Endodermal cell (in vitro differentiated cells): ENCODE measurements around the gene FEM1C. TPM values are rescaled to one million over a fixed set of nuclear protein-coding genes. Genes with fewer than 3 reads are reported as not detected.

Source experiments
- DNase-seq: peaks from one replicate; pipeline ENCODE4 v3.0.0-alpha.2; 2017
- H3K27ac ChIP-seq: 2 replicates; pipeline ENCODE4 v1.5.1; 2013; ENCODE audit warnings: mild to moderate bottlenecking, low read depth, low read length, moderate library complexity
- H3K27me3 ChIP-seq: 2 replicates; pipeline ENCODE4 v1.6.1; 2013; ENCODE audit warnings: mild to moderate bottlenecking, low read length, moderate library complexity; ENCODE audit not compliant: insufficient read depth, control insufficient read depth, poor library complexity, severe bottlenecking
- H3K36me3 ChIP-seq: 2 replicates; pipeline ENCODE4 v1.7.0; 2013; ENCODE audit warnings: mild to moderate bottlenecking, low read length, moderate library complexity; ENCODE audit not compliant: control insufficient read depth, insufficient read depth
- H3K4me1 ChIP-seq: one replicate; pipeline ENCODE4 v1.7.0; 2013; ENCODE audit warnings: low read length; ENCODE audit not compliant: control insufficient read depth, insufficient read depth
- H3K4me3 ChIP-seq: 2 replicates; pipeline ENCODE4 v1.5.1; 2013; ENCODE audit warnings: mild to moderate bottlenecking, low read length, moderate library complexity
- H3K9ac ChIP-seq: 2 replicates; pipeline ENCODE4 v1.6.1; 2013; ENCODE audit warnings: mild to moderate bottlenecking, low read length, moderate library complexity; ENCODE audit not compliant: poor library complexity, severe bottlenecking; ENCODE audit errors: extremely low read depth
- H3K9me3 ChIP-seq: 2 replicates; pipeline ENCODE4 v1.6.1; 2013; ENCODE audit warnings: mild to moderate bottlenecking, low read length, moderate library complexity; ENCODE audit not compliant: control insufficient read depth
- H3K27ac Mint-ChIP-seq: 2 replicates; pipeline ENCODE4 v1.8.0; 2020; ENCODE audit warnings: mixed read lengths
- H3K27me3 Mint-ChIP-seq: 2 replicates; pipeline ENCODE4 v1.8.0; 2021; ENCODE audit warnings: mild to moderate bottlenecking, mixed read lengths; ENCODE audit not compliant: insufficient read depth
- H3K36me3 Mint-ChIP-seq: 2 replicates; pipeline ENCODE4 v1.8.0; 2020; ENCODE audit warnings: low read depth, mixed read lengths
- H3K4me1 Mint-ChIP-seq: 2 replicates; pipeline ENCODE4 v1.8.0; 2020; ENCODE audit warnings: mixed read lengths
- H3K4me3 Mint-ChIP-seq: 2 replicates; pipeline ENCODE4 v1.8.0; 2020; ENCODE audit warnings: mild to moderate bottlenecking, moderate library complexity, mixed read lengths
- H3K9me3 Mint-ChIP-seq: 2 replicates; pipeline ENCODE4 v1.8.0; 2020; ENCODE audit warnings: mild to moderate bottlenecking, mixed read lengths
- WGBS, 2 experiments: methylation state at CpG; one replicate each; pipeline versions ENCODE4 v1.1.5 to v1.1.7; 2013; ENCODE audit warnings: missing lambda C conversion rate in 2 of 2, mixed read lengths in 1 of 2; ENCODE audit not compliant: insufficient coverage in 1 of 2, insufficient read length in 1 of 2; 5-methylcytosine and 5-hydroxymethylcytosine counted together
- total RNA-seq, 2 donors: library from RNA; stranded (reverse); fragmentation: NEBNext Ultra II Directional in 1 of 2; extraction: Animal tissue kit (Norgen Biotek cat#: 25700) in 1 of 2; gene quantifications; 2 replicates in 1 of 2; 3 replicates in 1 of 2; pipeline ENCODE4 v1.2.1, GENCODE V29; 2021
- TF ChIP-seq, protein P1 (sequence below): fragments of 200-600 bp; sonication (generic); conservative IDR thresholded peaks from 2 replicates; pipeline ENCODE4 v1.5.0; 2021; ENCODE audit warnings: antibody characterized with exemption, mild to moderate bottlenecking

The FEM1C gene
- total RNA-seq, 2 donors from 2014 or later: 12.3 to 14.4 TPM

DNA sequence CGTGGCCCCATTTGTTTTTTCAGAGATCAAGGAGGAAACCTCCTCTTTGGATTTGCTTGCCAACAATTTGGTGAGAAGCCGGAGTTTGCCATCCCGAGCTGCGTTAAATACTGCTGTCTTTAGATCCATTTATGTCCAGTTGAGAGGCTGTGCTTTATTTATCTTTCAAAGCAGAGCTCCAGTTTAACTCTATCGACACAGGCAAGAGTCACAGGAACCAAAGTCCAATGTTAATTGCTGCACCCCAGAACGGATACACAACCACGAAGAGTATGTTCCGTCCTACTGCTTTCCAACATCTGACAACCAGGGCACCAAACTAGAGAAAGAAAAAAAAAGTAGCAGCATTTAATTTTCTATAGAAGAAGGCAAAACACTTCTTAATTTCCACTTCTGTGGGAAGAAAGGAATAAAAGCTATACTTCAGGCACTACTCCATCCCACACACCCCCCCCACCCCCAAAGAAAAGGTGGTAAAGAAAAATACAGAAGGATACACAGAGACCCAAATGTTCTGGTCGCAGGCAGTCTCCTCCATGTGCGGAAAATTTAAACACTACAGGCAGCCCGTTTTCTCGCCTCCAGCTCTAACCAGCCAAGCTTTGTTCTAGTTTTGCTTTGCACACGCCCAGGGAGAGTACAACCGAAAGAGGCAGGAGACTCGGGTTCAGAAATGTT, 1.1 kb downstream of the FEM1C start:
- 17% methylated on average over 11 to 15 of the region's 15 CpGs for WGBS, 2 experiments
- no peaks in the 10 kb centered on the region for H3K27me3 Mint-ChIP-seq
- H3K27me3 ChIP-seq: no peaks in the 10 kb centered on the region
- peaks cover 46% of the 10 kb centered on the region for H3K4me1 Mint-ChIP-seq
- H3K4me3 ChIP-seq: peak overlapping the region; percentile 92
- peak overlapping the region; percentile 95 for H3K27ac ChIP-seq
- peaks cover 11% of the 10 kb centered on the region for H3K9me3 Mint-ChIP-seq
- H3K27ac Mint-ChIP-seq: peak overlapping the region; percentile 98
- H3K9me3 ChIP-seq: peaks cover 11% of the 10 kb centered on the region
- H3K4me3 Mint-ChIP-seq: peak overlapping the region; percentile 97
- no peaks in the 10 kb centered on the region for H3K4me1 ChIP-seq
- TF ChIP-seq, protein P1, sequence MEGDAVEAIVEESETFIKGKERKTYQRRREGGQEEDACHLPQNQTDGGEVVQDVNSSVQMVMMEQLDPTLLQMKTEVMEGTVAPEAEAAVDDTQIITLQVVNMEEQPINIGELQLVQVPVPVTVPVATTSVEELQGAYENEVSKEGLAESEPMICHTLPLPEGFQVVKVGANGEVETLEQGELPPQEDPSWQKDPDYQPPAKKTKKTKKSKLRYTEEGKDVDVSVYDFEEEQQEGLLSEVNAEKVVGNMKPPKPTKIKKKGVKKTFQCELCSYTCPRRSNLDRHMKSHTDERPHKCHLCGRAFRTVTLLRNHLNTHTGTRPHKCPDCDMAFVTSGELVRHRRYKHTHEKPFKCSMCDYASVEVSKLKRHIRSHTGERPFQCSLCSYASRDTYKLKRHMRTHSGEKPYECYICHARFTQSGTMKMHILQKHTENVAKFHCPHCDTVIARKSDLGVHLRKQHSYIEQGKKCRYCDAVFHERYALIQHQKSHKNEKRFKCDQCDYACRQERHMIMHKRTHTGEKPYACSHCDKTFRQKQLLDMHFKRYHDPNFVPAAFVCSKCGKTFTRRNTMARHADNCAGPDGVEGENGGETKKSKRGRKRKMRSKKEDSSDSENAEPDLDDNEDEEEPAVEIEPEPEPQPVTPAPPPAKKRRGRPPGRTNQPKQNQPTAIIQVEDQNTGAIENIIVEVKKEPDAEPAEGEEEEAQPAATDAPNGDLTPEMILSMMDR: no peak
- peak overlapping the region; percentile 85 for H3K9ac ChIP-seq
- H3K36me3 ChIP-seq: peaks cover 26% of the 10 kb centered on the region
- peaks cover 22% of the 10 kb centered on the region for H3K36me3 Mint-ChIP-seq
- no peak for DNase-seq

DNA sequence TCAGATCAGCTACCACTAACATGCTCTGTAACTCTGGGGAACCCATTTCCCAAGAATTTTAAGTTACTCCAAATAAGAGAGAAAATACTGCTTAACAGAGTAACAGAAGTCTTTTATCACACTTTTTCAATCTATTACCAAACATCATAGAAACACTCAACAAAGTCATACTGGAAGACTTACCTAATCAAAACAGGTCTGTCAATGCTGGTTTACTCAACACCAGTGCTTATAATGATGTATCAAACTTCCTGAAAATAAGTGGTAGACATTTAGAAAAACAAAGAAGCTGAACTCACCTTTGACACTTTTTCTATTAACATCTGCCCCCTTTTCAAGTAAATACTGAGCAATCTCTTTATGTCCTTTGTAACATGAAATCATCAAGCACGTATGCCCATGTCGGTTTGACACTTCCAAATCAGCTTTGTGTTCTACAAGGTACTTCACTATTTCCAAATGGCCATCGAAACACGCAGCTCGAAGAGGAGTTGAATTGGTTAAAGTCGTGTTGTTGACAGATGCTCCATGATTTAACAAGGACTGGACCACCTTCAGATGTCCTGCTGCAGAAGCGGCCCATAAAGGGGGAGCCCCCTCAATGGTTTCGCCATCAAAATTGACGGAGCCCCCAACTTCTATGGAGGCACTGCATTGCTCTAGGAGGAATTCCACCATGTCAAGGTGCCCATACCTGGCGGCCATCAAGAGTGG, 1.8 kb downstream of the FEM1C start:
- H3K27ac ChIP-seq: no peak overlapping the region
- peak overlapping the region; percentile 98 for H3K27ac Mint-ChIP-seq
- WGBS, 2 experiments: 61 to 65% methylated on average over 5 to 10 of the region's 10 CpGs
- H3K4me3 Mint-ChIP-seq: peak overlapping the region; percentile 97
- peaks cover 51% of the 10 kb centered on the region for H3K4me1 Mint-ChIP-seq
- H3K9me3 ChIP-seq: peaks cover 11% of the 10 kb centered on the region
- DNase-seq: no peak
- peak overlapping the region; percentile 92 for H3K4me3 ChIP-seq
- H3K27me3 ChIP-seq: no peaks in the 10 kb centered on the region
- H3K36me3 ChIP-seq: peaks cover 33% of the 10 kb centered on the region
- H3K9me3 Mint-ChIP-seq: peaks cover 11% of the 10 kb centered on the region
- H3K4me1 ChIP-seq: no peaks in the 10 kb centered on the region
- H3K27me3 Mint-ChIP-seq: no peaks in the 10 kb centered on the region
- H3K9ac ChIP-seq: peak overlapping the region; percentile 85
- TF ChIP-seq, protein P1: no peak
- H3K36me3 Mint-ChIP-seq: peaks cover 27% of the 10 kb centered on the region

DNA sequence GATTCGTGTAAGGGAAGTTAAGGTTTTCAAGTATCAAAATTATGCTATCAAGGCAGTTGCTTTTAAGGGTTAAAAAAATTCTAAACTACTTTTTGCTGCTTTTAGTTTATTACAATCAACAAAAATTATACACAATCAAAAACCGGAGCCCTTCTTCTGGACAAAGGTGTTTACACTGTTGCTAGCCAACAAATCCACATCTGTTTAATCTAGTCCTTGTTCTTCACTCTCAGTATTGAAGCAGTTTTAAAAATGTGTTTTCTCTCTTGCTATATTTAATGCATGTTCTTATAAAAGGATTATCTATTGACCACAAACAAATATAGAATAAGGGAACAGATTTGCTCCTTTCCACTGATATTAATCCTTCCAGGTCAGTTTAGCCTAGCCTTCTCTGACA, 2.5 kb downstream of the FEM1C start:
- Histone ChIP-seq H3K36me3 (peaks cover 38% of the 10 kb centered on the region), H3K27ac (no peak overlapping the region), H3K4me3 (peak overlapping the region; percentile 92), H3K9me3 (peaks cover 11% of the 10 kb centered on the region), H3K4me1 (no peaks in the 10 kb centered on the region), H3K9ac (peak overlapping the region; percentile 85), H3K27me3 (no peaks in the 10 kb centered on the region)
- H3K27ac Mint-ChIP-seq: no peak overlapping the region
- peak overlapping the region; percentile 97 for H3K4me3 Mint-ChIP-seq
- H3K27me3 Mint-ChIP-seq: no peaks in the 10 kb centered on the region
- TF ChIP-seq, protein P1: no peak
- DNase-seq: no peak
- H3K4me1 Mint-ChIP-seq: peaks cover 55% of the 10 kb centered on the region
- peaks cover 31% of the 10 kb centered on the region for H3K36me3 Mint-ChIP-seq
- 54 to 80% methylated on average over 1 to 2 of the region's 2 CpGs for WGBS, 2 experiments
- H3K9me3 Mint-ChIP-seq: peaks cover 11% of the 10 kb centered on the region
